Regular cardiac myocyte (primary cell): Measurements from ENCODE around the gene CT47B1. TPM values are rescaled to one million over a fixed set of nuclear protein-coding genes. Genes with fewer than 3 reads are reported as not detected.

Source experiments
- total RNA-seq: library from RNA; depleted of rRNA; stranded (reverse); fragments of >200 nt; gene quantifications from 2 replicates; pipeline ENCODE4 v1.2.3, GENCODE V29; 2014

CT47B1 gene
- not detected in 2 replicates for total RNA-seq

DNA sequence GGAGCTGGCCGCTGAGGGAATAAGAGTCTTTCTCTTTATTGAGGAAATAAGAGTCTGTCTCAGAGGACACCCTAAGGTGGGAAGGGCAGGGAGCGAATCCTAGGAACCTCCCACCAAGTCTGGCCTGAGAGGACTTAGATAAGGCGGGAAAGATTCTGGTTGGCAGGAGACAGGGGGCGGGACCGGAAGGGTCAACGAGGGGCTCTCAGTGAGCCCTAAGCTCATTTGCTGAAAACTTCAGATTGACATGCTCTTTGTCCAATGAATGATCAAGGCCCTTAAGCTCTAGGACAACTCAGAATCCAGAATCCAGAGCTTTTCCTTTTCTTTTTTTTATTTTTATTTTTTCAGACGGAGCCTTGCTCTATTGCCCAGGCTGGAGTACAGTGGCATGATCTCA is at the start of gene CT47B1:
TSS of gene CT47B1 (minus strand) at position 101 of the 400 bp plus-strand sequence. CDS start 196 bp downstream, outside the sequence.

Other genes starting within 250 kb of the CT47B1 start
- 56.2 and 63.7 TPM in 2 replicates for gene C1GALT1C1, start 245.8 kb downstream of the CT47B1 start, total RNA-seq
- gene CT47A11, start 61.3 kb upstream of the CT47B1 start, total RNA-seq = not detected in 2 replicates
- not detected in 2 replicates for gene CT47A10, start 66.2 kb upstream of the CT47B1 start, total RNA-seq
- gene CT47A9, start 71.0 kb upstream of the CT47B1 start, total RNA-seq = not detected in 2 replicates
- gene CT47A8, start 75.9 kb upstream of the CT47B1 start, total RNA-seq = not detected in 2 replicates
- gene CT47A7, start 80.7 kb upstream of the CT47B1 start, total RNA-seq = not detected in 2 replicates
- not detected in 2 replicates for gene CT47A6, start 85.6 kb upstream of the CT47B1 start, total RNA-seq
- gene CT47A5, start 90.5 kb upstream of the CT47B1 start, total RNA-seq = not detected in 2 replicates
- not detected in 2 replicates for gene CT47A4, start 95.3 kb upstream of the CT47B1 start, total RNA-seq
- not detected in 2 replicates for gene CT47A3, start 100.2 kb upstream of the CT47B1 start, total RNA-seq
- not detected in 2 replicates for gene CT47A2, start 105.1 kb upstream of the CT47B1 start, total RNA-seq
- gene CT47A1, start 109.9 kb upstream of the CT47B1 start, total RNA-seq = not detected in 2 replicates
- gene GLUD2, start 171.7 kb upstream of the CT47B1 start, total RNA-seq = 1.1 and 1.2 TPM in 2 replicates